PFSK-1 (cell line): ENCODE results near the gene ZNF70.

Experiments used
- FOXP2 ChIP-seq: optimal IDR thresholded peaks from 2 replicates; pipeline ENCODE3; 2011; ENCODE audit warnings: borderline replicate concordance, control low read depth, inconsistent platforms; ENCODE audit not compliant: insufficient read depth; ENCODE audit errors: extremely low read length, extremely low read depth
- POLR2AphosphoS5 ChIP-seq: IDR thresholded peaks from 2 replicates; pipeline ENCODE4 v1.6.1; 2012; ENCODE audit warnings: low read depth, mild to moderate bottlenecking, control low read depth, low read length, moderate library complexity
- SIN3A ChIP-seq: IDR thresholded peaks from 2 replicates; pipeline ENCODE4 v1.6.1; 2012; ENCODE audit warnings: mild to moderate bottlenecking, low read length, moderate library complexity, borderline replicate concordance; ENCODE audit not compliant: insufficient read depth
- TAF1 ChIP-seq: IDR thresholded peaks from 2 replicates; pipeline ENCODE4 v1.6.1; 2012; ENCODE audit warnings: low read length, control low read depth, borderline replicate concordance; ENCODE audit not compliant: insufficient read depth
- TF ChIP-seq, protein P1 (sequence below), 2 experiments: IDR thresholded peaks; 2 replicates each; pipeline versions ENCODE4 v1.6.1 to v1.8.0; 2011 to 2012; ENCODE audit warnings: low read depth in 2 of 2, low read length in 2 of 2, control low read depth in 1 of 2, inconsistent platforms in 1 of 2, mild to moderate bottlenecking in 1 of 2, moderate library complexity in 1 of 2; ENCODE audit not compliant: insufficient read depth in 1 of 2

ZNF70 gene

DNA sequence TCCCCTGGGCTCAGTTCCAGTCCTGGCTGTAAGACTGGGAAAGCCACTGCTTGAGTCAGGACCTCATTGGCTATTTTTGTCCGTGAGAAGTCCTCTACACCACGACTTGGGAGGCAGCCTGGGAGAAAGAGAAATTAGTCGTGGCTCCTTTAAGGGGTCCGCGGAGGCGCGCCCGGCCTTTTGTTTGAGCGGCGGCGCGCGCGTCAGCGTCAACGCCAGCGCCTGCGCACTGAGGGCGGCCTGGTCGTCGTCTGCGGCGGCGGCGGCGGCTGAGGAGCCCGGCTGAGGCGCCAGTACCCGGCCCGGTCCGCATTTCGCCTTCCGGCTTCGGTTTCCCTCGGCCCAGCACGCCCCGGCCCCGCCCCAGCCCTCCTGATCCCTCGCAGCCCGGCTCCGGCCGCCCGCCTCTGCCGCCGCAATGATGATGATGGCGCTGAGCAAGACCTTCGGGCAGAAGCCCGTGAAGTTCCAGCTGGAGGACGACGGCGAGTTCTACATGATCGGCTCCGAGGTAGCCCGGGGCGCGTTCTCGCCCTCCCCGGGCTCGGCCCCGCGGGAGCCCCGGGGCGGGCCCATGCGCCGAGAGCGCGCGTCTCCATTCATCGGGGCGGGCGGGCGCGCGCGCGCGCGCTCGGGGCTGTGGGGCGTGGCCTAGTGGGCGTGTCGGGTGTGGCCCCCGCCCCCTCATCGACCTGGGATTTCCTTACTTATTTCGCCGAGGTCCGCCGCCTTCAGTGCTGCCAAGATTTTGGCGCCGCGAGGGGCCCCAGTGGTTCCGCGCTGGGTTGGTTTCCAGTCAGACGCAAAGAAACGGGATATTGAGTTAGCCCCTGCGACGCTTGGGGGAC, 36.1 kb upstream of the ZNF70 start, which contains the start of gene SMARCB1:
Gene SMARCB1, plus strand, starts transcription at position 215 of the 848 bp plus-strand sequence. Its CDS starts 204 bp downstream, at position 419.
- TF ChIP-seq SIN3A: peak; percentile 23; the same call in 1 of the 2 replicates
- TF ChIP-seq, protein P1, sequence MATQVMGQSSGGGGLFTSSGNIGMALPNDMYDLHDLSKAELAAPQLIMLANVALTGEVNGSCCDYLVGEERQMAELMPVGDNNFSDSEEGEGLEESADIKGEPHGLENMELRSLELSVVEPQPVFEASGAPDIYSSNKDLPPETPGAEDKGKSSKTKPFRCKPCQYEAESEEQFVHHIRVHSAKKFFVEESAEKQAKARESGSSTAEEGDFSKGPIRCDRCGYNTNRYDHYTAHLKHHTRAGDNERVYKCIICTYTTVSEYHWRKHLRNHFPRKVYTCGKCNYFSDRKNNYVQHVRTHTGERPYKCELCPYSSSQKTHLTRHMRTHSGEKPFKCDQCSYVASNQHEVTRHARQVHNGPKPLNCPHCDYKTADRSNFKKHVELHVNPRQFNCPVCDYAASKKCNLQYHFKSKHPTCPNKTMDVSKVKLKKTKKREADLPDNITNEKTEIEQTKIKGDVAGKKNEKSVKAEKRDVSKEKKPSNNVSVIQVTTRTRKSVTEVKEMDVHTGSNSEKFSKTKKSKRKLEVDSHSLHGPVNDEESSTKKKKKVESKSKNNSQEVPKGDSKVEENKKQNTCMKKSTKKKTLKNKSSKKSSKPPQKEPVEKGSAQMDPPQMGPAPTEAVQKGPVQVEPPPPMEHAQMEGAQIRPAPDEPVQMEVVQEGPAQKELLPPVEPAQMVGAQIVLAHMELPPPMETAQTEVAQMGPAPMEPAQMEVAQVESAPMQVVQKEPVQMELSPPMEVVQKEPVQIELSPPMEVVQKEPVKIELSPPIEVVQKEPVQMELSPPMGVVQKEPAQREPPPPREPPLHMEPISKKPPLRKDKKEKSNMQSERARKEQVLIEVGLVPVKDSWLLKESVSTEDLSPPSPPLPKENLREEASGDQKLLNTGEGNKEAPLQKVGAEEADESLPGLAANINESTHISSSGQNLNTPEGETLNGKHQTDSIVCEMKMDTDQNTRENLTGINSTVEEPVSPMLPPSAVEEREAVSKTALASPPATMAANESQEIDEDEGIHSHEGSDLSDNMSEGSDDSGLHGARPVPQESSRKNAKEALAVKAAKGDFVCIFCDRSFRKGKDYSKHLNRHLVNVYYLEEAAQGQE (IDR thresholded peaks at IDR 0.05; ENCODE audit: insufficient read depth in 1 of 2, low read depth in 2 of 2, low read length in 2 of 2): no peak
- peak; percentile 49; the same call in 1 of the 2 replicates for TF ChIP-seq TAF1
- peak; percentile 66 for TF ChIP-seq FOXP2
- TF ChIP-seq POLR2AphosphoS5: peak; percentile 73

DNA sequence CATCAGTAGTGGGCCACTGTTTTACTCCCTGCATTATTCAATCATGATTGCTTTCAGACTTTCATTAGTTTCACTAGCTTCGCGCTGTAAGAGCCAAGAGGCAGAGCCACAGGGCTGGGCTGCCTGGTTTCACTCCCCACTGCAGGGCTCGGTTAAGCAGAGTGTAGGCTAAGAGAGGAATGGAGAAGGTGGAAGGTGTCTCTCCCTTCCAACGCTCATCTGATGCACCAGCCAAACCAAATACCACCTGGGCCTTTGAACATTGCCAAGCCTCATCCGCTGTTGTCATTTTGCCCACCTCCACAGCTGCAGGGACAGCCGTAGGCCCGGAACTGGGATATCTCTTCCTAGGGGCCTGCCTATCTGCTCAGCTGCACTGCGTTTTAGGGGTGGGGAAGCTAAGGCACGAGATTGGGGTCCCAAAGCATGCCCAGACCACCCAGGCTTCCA, 35.4 kb upstream of the ZNF70 start:
- no peak for TF ChIP-seq FOXP2
- TF ChIP-seq, protein P1 (IDR thresholded peaks at IDR 0.05; ENCODE audit: insufficient read depth in 1 of 2, low read depth in 2 of 2, low read length in 2 of 2): no peak
- TF ChIP-seq SIN3A: no peak
- no peak for TF ChIP-seq POLR2AphosphoS5
- TF ChIP-seq TAF1: no peak

DNA sequence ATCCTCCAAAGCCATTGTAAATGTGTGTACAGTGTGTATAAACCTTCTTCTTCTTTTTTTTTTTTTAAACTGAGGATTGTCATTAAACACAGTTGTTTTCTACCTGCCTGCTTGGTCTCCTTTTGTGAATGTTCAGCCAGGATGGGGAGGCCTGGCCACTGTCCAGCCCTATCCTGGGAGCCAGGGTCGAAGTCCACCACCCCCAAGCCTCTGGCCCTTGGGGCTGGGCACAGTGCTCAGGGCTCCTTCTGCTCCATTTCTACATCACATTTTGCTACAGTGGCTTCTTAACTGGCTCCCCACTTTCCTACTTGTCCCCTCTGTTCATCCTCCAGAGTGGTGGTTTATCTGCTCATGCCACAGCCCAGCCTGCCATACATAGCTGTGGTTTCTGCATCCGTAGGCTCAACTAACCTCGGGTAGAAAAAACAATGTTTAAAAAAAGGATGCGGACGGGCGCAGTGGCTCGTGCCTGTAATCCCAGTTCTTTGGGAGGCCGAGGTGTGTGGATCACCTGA, 33.4 kb upstream of the ZNF70 start:
- TF ChIP-seq TAF1 (no peak), SIN3A (no peak), FOXP2 (no peak), POLR2AphosphoS5 (no peak)
- TF ChIP-seq, protein P1 (IDR thresholded peaks at IDR 0.05; ENCODE audit: insufficient read depth in 1 of 2, low read depth in 2 of 2, low read length in 2 of 2): no peak

DNA sequence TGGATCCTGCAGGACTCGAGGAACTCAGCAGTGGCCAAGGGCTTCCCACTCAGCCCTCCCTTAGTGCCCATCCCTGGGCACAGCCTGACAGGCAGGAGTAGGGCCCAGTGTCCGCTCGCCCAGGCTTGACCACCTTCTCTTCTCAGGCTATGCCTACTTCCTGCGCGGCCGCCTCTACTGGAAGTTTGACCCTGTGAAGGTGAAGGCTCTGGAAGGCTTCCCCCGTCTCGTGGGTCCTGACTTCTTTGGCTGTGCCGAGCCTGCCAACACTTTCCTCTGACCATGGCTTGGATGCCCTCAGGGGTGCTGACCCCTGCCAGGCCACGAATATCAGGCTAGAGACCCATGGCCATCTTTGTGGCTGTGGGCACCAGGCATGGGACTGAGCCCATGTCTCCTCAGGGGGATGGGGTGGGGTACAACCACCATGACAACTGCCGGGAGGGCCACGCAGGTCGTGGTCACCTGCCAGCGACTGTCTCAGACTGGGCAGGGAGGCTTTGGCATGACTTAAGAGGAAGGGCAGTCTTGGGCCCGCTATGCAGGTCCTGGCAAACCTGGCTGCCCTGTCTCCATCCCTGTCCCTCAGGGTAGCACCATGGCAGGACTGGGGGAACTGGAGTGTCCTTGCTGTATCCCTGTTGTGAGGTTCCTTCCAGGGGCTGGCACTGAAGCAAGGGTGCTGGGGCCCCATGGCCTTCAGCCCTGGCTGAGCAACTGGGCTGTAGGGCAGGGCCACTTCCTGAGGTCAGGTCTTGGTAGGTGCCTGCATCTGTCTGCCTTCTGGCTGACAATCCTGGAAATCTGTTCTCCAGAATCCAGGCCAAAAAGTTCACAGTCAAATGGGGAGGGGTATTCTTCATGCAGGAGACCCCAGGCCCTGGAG, 32.6 kb upstream of the ZNF70 start:
- TF ChIP-seq TAF1 (no peak), POLR2AphosphoS5 (no peak), FOXP2 (no peak), SIN3A (no peak)
- TF ChIP-seq, protein P1 (IDR thresholded peaks at IDR 0.05; ENCODE audit: insufficient read depth in 1 of 2, low read depth in 2 of 2, low read length in 2 of 2): no peak
